ENCODE results near the gene NCAPG.

Gene NCAPG

DNA sequence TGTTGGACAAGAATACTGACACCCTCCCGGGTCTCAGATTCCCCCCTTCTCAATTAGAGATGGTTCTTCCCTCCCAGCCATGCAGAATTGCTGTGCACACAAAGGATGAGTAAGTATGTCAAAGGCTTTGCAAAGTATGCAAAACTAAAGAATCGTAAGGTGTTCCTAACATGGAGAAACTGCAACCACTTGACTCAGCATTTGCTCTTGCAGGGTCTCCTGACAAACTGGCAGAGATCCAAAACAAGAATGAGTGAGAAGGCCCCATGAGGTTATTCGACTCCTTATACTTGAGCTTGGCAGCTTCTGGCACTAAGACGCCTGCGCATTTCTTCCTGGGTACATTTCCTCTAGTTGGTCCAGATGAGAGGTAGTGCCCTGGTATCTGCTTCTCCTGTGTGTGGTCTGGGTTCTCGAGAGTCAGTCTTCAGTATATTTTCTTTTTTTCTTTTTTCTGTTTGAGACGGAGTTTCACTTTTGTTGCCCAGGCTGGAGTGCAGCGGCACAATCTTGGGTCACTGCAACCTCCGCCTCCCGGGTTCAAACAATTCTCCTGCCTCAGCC lies 37.6 kb upstream of the NCAPG start:
- peaks cover 33% of the 10 kb centered on the region for H3K27me3 Mint-ChIP-seq (ENCODE audit: low read depth)

DNA sequence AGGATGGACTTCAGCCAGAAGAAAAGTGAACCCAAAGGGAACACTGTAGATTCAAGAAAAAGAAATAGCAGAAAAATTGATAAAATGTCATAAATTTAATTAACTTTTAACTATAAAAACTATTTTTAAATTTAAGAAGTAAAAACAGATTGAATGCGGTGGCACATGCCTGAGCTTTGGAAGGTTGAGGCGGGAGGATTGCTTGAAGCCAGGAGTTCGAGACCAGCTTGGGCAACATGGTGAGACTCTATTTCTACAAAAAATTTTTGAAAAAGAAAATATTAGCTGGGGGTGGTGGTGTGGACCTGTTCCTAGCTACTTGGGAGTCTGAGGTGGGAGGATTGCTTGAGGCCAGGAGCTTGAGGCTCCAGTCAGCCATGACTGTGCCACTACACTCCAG lies 32.3 kb upstream of the NCAPG start:
- Mint-ChIP-seq H3K36me3 (ENCODE audit: low read depth) (no peaks in the 10 kb centered on the region), H3K4me3 (no peak overlapping the region), H3K4me1 (peaks cover 9% of the 10 kb centered on the region), H3K9me3 (no peaks in the 10 kb centered on the region), H3K27me3 (ENCODE audit: low read depth) (peaks cover 73% of the 10 kb centered on the region), H3K27ac (no peak overlapping the region)
- TF ChIP-seq, protein P1, sequence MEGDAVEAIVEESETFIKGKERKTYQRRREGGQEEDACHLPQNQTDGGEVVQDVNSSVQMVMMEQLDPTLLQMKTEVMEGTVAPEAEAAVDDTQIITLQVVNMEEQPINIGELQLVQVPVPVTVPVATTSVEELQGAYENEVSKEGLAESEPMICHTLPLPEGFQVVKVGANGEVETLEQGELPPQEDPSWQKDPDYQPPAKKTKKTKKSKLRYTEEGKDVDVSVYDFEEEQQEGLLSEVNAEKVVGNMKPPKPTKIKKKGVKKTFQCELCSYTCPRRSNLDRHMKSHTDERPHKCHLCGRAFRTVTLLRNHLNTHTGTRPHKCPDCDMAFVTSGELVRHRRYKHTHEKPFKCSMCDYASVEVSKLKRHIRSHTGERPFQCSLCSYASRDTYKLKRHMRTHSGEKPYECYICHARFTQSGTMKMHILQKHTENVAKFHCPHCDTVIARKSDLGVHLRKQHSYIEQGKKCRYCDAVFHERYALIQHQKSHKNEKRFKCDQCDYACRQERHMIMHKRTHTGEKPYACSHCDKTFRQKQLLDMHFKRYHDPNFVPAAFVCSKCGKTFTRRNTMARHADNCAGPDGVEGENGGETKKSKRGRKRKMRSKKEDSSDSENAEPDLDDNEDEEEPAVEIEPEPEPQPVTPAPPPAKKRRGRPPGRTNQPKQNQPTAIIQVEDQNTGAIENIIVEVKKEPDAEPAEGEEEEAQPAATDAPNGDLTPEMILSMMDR (IDR thresholded peaks at IDR 0.05; ENCODE audit: unreplicated experiment in 3 of 3), result no peak

More for the DNA sequence above, 37.6 kb upstream of the NCAPG start:
- Mint-ChIP-seq H3K27ac (no peak overlapping the region), H3K36me3 (ENCODE audit: low read depth) (no peaks in the 10 kb centered on the region), H3K4me3 (no peak overlapping the region), H3K9me3 (no peaks in the 10 kb centered on the region), H3K4me1 (peaks cover 18% of the 10 kb centered on the region)
- TF ChIP-seq, protein P1 (IDR thresholded peaks at IDR 0.05; ENCODE audit: unreplicated experiment in 3 of 3), result no peak

DNA sequence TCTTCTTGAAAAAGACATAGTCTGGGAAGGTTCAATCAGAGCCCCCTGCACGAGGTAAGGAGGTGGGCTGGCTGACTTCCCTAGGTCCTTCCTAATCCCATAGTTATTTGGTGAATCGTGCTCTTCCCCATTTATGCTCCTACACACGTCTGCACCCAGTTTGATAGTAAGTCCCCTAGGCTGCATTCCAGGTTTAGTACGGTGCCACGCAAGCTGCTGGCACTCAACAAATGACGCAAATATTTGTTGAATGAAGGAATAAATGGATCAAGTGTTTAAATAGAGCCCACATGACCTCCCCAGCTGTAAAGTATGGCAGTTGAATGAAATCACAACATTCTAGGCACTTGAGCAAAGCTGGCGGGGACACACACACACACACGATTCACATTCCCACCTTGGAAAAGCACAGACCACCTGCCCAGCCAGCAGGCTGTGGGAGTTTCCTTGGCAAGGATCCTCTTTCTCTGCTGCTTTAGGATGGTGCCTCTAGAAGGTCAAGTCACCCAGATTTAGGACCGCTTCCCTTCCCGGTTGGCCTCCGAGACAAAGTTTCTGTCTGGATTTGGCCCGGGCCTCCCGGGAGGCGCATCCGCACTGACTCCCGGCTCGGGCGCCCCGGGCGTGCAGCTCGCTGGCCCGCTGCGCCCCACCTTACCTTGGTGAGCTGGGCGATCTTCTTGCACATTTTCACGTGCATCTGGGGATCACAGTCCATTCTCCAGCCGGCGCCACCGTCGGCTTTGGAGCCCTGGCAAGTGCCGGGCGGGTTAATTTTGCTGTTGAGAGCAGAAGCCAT lies 30.1 kb upstream of the NCAPG start:
- Mint-ChIP-seq H3K27me3 (ENCODE audit: low read depth) (peaks cover 65% of the 10 kb centered on the region), H3K4me1 (peaks cover 9% of the 10 kb centered on the region), H3K4me3 (peak overlapping the region; percentile 73 to 81 (median 77)), H3K27ac (no peak overlapping the region), H3K36me3 (ENCODE audit: low read depth) (no peaks in the 10 kb centered on the region), H3K9me3 (no peaks in the 10 kb centered on the region)
- TF ChIP-seq, protein P1 (IDR thresholded peaks at IDR 0.05; ENCODE audit: unreplicated experiment in 3 of 3), result no peak

DNA sequence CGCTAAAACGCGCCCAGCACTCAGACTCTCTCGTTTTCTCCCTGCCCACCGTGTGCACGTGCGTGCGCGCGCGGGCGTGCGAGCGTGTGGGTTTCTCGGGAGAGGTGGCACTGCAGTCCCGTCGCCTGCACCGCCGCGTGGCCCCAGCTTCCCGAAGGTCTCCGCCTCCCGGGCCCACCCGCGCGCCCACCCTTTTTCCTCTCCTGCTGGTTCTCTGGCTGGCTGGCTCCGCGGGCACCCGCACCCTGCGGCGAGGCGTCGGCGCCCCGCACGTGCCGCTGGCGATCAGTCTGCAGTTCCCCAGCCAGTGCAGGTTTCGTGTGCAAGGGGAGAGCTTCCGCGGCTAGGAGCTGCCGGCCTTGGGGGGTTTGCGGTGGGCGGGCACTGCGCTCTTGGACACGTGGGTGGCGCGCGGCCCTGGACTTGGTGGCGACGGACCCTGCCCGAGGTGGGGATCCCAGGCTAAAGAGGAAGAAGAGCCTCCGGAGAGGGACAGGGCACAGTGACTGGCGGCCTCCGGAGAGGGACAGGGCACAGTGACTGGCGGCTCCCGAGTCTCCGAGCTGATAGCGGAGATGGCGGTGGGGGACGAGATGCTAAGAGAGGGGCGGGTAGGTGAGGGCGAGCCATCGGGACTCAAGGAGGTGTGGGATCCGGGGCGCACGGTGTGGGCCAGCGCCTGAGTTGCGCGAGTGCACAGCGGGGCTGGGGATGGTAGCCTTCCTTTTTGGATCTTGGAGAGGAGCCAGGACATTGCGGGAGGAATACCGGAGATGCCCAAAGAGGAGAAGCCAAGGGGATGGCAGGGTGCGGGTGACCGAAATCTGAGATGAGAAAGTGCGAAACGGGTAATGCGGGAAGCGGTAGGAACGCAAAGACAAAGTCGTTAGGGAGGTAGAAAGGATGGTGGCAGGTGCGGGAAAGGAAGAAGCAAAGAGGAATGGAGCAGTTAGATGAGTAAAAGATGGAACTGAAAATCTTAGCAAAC lies 29.2 kb upstream of the NCAPG start, which contains the start of gene FAM184B:
FAM184B (minus strand) TSS at position 322 of the 988 bp plus-strand sequence. CDS start 322 bp downstream, outside the sequence.
- no peaks in the 10 kb centered on the region for H3K36me3 Mint-ChIP-seq (ENCODE audit: low read depth)
- peaks cover 63% of the 10 kb centered on the region for H3K27me3 Mint-ChIP-seq (ENCODE audit: low read depth)
- H3K4me1 Mint-ChIP-seq, result peaks cover 9% of the 10 kb centered on the region
- H3K27ac Mint-ChIP-seq, result no peak within 1 kb of the TSS
- TF ChIP-seq, protein P1 (IDR thresholded peaks at IDR 0.05; ENCODE audit: unreplicated experiment in 3 of 3), result no peak
- H3K4me3 Mint-ChIP-seq, result peak within 1 kb of the TSS; percentile 73 to 81 (median 77)
- no peaks in the 10 kb centered on the region for H3K9me3 Mint-ChIP-seq

DNA sequence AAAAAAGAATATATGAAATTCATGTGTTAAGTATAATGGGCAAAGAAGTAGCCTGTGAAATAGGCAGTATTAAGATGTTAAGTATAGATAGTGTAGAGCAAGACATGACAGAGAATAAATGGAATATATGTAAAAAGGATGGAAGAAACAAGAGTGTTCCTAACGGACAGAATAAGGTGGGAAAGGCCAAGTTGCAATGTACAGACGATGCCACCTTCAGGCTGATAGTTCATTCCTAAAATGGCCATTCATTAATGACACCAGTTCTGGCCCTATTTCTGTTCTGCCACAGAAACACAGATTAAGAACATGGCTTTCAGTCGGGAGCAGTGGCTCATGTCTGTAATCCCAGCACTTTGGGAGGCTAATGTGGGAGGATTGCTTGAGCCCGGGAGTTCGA lies 24.9 kb upstream of the NCAPG start:
- peaks cover 26% of the 10 kb centered on the region for H3K27me3 Mint-ChIP-seq (ENCODE audit: low read depth)
- peaks cover 13% of the 10 kb centered on the region for H3K36me3 Mint-ChIP-seq (ENCODE audit: low read depth)
- H3K27ac Mint-ChIP-seq, result no peak overlapping the region
- TF ChIP-seq, protein P1 (IDR thresholded peaks at IDR 0.05; ENCODE audit: unreplicated experiment in 3 of 3), result no peak
- H3K4me3 Mint-ChIP-seq, result no peak overlapping the region
- H3K9me3 Mint-ChIP-seq, result no peaks in the 10 kb centered on the region
- peaks cover 9% of the 10 kb centered on the region for H3K4me1 Mint-ChIP-seq

Measured in nephron (organoid).